GM10248 (cell line): ENCODE results near the gene MYO16.
"Not testable (repeated sequence)": the region's sequence is repeated elsewhere in the genome, so short reads cannot be mapped to it uniquely, and the experiment has no call there.

ENCODE experiments used
- CTCF ChIA-PET: fragments of 300-600 bp; sonication (Branson Sonifier 250); formaldehyde crosslinking; extraction: SDS; loops from one replicate; lab custom pipeline; 2021; ENCODE audit warnings: antibody characterized with exemption; lab: Yijun Ruan, JAX
- POLR2A ChIA-PET: fragments of 350-650 bp; sonication (Branson Sonifier 250); formaldehyde crosslinking; extraction: SDS; loops from one replicate; lab custom pipeline; 2020; ENCODE audit warnings: antibody characterized with exemption; lab: Yijun Ruan, JAX
- DNase-seq: peaks from one replicate; pipeline ENCODE4 v3.0.0; 2012; ENCODE audit errors: extremely low spot score
- CTCF ChIP-seq: IDR thresholded peaks from 2 replicates; pipeline ENCODE4 v1.5.1; 2012; ENCODE audit warnings: mild to moderate bottlenecking, low read depth; ENCODE audit errors: extremely low read depth, missing control alignments, control extremely low read depth

The MYO16 gene

GRCh38 chr13:109090796-109091195 lies 461.4 kb downstream of the MYO16 start:
- POLR2A ChIA-PET = no interaction called here
- CTCF ChIA-PET = no interaction called here
- no peak for DNase-seq
- TF ChIP-seq CTCF = no peak

DNA sequence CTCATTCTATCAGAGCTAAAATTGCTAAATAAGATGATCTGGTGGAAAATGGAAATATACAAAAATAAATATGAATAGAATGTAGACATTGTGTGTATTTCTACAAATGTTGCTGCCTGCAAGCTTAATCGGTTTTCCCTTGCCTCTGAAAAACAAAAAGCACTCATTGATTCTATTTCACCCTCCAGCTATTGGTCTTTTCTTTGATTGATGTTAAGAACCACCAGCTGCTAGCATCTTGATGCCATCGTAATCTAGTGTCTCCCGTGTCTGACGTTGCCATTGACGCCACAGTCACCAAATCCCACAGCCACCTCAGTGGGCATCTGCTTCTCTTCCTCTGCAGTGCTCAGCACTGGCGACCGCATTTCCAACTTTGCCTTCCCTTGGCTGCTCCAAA lies 461.8 kb downstream of the MYO16 start:
- POLR2A ChIA-PET = no interaction called here
- CTCF ChIA-PET = no interaction called here
- no peak for TF ChIP-seq CTCF
- DNase-seq = no peak

GRCh38 chr13:109092186-109092585 lies 462.8 kb downstream of the MYO16 start:
- DNase-seq, POLR2A ChIA-PET, CTCF ChIA-PET: not testable (repeated sequence)

DNA sequence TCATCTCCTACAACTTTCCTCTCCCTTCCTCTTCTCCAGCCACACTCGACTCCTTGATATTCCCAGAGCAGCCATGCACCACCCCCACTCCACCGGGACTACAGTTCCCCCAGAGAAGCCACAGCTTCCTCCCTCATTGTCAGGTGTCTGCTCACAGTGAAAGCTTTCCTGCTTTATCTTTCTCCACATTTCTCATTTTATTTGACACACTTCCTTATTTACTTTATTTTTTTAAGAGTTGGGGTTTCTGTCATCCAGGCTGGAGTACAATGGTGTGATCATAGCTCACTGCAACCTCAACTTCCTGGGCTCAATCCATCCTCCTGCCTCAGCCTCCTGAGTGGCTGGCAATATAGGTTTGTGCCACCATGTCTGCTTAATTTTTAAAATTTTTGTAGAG lies 464.6 kb downstream of the MYO16 start:
- ChIA-PET CTCF (interaction anchor here (0.9 to 1.3 kb wide), 2 partner anchors 10 to 33 kb away, joined by 3 read pairs; no protein-coding TSS in a partner anchor), POLR2A (no interaction called here)
- DNase-seq = no peak
- TF ChIP-seq CTCF = no peak

GRCh38 chr13:109095126-109095525 lies 465.7 kb downstream of the MYO16 start:
- CTCF ChIA-PET = no interaction called here
- no peak for TF ChIP-seq CTCF

DNA sequence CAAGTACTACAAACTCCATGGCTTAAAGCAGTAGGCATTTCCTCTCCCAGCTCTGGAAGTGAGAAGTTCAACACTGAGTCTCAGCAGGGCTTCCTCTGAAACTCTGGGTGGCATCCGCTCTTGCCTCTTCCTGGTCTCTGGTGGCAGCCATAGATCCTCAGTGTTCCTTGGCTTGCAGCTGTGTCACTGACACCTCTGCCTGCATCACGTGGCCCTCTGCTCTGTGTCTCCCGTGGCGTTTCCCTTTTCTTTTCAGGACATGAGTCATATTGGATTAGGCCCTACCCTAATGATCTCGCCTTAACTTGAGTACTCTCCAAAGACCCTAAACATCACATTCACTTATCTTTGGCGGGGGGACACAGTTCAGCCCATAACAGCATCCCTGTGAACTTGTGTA lies 466.7 kb downstream of the MYO16 start:
- TF ChIP-seq CTCF = no peak

More at GRCh38 chr13:109095126-109095525, 465.7 kb downstream of the MYO16 start:
- POLR2A ChIA-PET = no interaction called here
- no peak for DNase-seq

DNA sequence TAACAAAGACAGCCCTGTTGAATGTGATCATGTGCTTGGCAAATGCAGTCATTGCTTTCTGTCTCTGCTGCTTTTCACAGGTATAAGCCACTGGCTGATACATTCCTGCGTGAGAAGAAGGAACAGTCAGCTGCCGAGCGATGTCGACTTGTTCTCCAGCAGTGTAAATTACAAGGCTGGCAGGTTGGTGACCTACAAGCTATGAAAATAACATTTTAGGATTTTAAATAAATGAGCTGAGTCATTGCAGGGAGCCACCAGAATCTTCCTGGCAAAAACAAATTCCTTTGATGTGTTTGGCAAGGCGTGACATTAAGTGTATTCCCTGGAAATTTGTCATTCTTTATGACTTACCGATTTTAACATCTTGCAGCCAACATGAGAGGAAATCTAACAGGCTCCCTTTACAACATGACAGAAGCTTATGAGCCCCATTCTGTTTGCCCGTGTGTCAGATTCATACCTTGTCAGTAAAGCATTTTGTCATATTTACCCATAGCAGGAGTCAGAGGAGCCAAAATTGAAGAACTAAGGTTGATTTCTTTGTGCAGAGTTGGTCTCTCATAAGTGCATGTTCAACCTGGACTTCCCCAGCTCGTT lies 471.4 kb downstream of the MYO16 start:
- ChIA-PET POLR2A (no interaction called here), CTCF (interaction anchor here (1.6 kb wide), 1 partner anchor 15 kb away, joined by 3 read pairs; no protein-coding TSS in a partner anchor)
- DNase-seq = no peak

More for the DNA sequence above, 466.7 kb downstream of the MYO16 start:
- POLR2A ChIA-PET = no interaction called here
- DNase-seq = no peak
- CTCF ChIA-PET = interaction anchor here (1.2 kb wide), 1 partner anchor 18 kb away, joined by 4 read pairs; no protein-coding TSS in a partner anchor

More for the DNA sequence above, 471.4 kb downstream of the MYO16 start:
- no peak for TF ChIP-seq CTCF
